SH-SY5Y (cell line): ENCODE results near the gene DCK.

ENCODE experiments used
- GATA2 ChIP-seq: IDR thresholded peaks from 2 replicates; pipeline ENCODE4 v1.6.1; 2011; ENCODE audit warnings: mild to moderate bottlenecking, low read depth, low read length
- GATA3 ChIP-seq: IDR thresholded peaks from 2 replicates; pipeline ENCODE4 v1.6.1; 2011; ENCODE audit warnings: low read depth, mild to moderate bottlenecking, low read length, moderate library complexity

GRCh38 chr4:71008196-71008595, 14.7 kb downstream of the DCK start:
- TF ChIP-seq GATA2 = no peak
- no peak for TF ChIP-seq GATA3
